Mesendoderm (in vitro differentiated cells): ENCODE measurements around the gene TMEM25.

Experiments
- DNase-seq: peaks from one replicate; pipeline ENCODE4 v3.0.0; 2013
- H2AK5ac ChIP-seq: 2 replicates; pipeline ENCODE4 v1.6.1; 2013; ENCODE audit warnings: low read length, inconsistent platforms
- H2BK120ac ChIP-seq: 2 replicates; pipeline ENCODE4 v1.6.1; 2013; ENCODE audit warnings: low read depth, mild to moderate bottlenecking, low read length, moderate library complexity, mixed read lengths
- H2BK15ac ChIP-seq: replicated peaks from 2 replicates; pipeline ENCODE4 v1.6.1; 2013; ENCODE audit warnings: low read depth, mild to moderate bottlenecking, moderate library complexity
- H2BK5ac ChIP-seq: 2 replicates; pipeline ENCODE4 v1.6.1; 2013; ENCODE audit warnings: low read length, inconsistent platforms
- H3K18ac ChIP-seq: 2 replicates; pipeline ENCODE4 v1.6.1; 2013; ENCODE audit warnings: mild to moderate bottlenecking, low read length, mixed read lengths
- H3K23ac ChIP-seq: one replicate; pipeline ENCODE4 v1.6.1; 2013; ENCODE audit warnings: low read length
- H3K27ac ChIP-seq: 2 replicates; pipeline ENCODE4 v1.5.1; 2013; ENCODE audit warnings: low read depth, mild to moderate bottlenecking, inconsistent platforms, low read length, moderate library complexity
- H3K27me3 ChIP-seq: 2 replicates; pipeline ENCODE4 v1.6.1; 2013; ENCODE audit warnings: low read length, control low read depth, mild to moderate bottlenecking, inconsistent platforms; ENCODE audit not compliant: insufficient read depth, poor library complexity
- H3K36me3 ChIP-seq: 2 replicates; pipeline ENCODE4 v1.6.1; 2013; ENCODE audit warnings: low read length, inconsistent platforms; ENCODE audit not compliant: control insufficient read depth, insufficient read depth
- H3K4ac ChIP-seq: one replicate; pipeline ENCODE4 v1.6.1; 2013; ENCODE audit warnings: low read depth, mild to moderate bottlenecking, low read length, moderate library complexity
- H3K4me1 ChIP-seq: 2 replicates; pipeline ENCODE4 v1.6.1; 2013; ENCODE audit warnings: low read depth, low read length, inconsistent platforms; ENCODE audit not compliant: control insufficient read depth
- H3K4me2 ChIP-seq: 2 replicates; pipeline ENCODE4 v1.6.1; 2013; ENCODE audit warnings: low read length
- H3K4me3 ChIP-seq: 2 replicates; pipeline ENCODE4 v1.5.1; 2013; ENCODE audit warnings: mild to moderate bottlenecking, low read length
- H3K56ac ChIP-seq: one replicate; pipeline ENCODE4 v1.6.1; 2013; ENCODE audit warnings: low read length
- H3K79me1 ChIP-seq: 2 replicates; pipeline ENCODE4 v1.6.1; 2013; ENCODE audit warnings: low read length, inconsistent platforms
- H3K79me2 ChIP-seq: 2 replicates; pipeline ENCODE4 v1.6.1; 2013; ENCODE audit warnings: mild to moderate bottlenecking, low read length; ENCODE audit not compliant: control insufficient read depth, insufficient read depth
- H3K9ac ChIP-seq: 2 replicates; pipeline ENCODE4 v1.6.1; 2013; ENCODE audit warnings: low read length, inconsistent platforms
- H4K5ac ChIP-seq: one replicate; pipeline ENCODE4 v1.6.1; 2013; ENCODE audit warnings: low read length
- H4K8ac ChIP-seq: one replicate; pipeline ENCODE4 v1.6.1; 2013; ENCODE audit warnings: low read depth, mild to moderate bottlenecking, control low read depth, low read length, moderate library complexity
- WGBS: extraction: QIAGEN DNeasy Blood & Tissue Kit; methylation state at CpG from one replicate; pipeline ENCODE4 v1.1.7; 2013; ENCODE audit warnings: low lambda C conversion rate, missing lambda C conversion rate; ENCODE audit not compliant: insufficient coverage; ENCODE audit errors: extremely low coverage; 5-methylcytosine and 5-hydroxymethylcytosine counted together

TMEM25 gene

DNA sequence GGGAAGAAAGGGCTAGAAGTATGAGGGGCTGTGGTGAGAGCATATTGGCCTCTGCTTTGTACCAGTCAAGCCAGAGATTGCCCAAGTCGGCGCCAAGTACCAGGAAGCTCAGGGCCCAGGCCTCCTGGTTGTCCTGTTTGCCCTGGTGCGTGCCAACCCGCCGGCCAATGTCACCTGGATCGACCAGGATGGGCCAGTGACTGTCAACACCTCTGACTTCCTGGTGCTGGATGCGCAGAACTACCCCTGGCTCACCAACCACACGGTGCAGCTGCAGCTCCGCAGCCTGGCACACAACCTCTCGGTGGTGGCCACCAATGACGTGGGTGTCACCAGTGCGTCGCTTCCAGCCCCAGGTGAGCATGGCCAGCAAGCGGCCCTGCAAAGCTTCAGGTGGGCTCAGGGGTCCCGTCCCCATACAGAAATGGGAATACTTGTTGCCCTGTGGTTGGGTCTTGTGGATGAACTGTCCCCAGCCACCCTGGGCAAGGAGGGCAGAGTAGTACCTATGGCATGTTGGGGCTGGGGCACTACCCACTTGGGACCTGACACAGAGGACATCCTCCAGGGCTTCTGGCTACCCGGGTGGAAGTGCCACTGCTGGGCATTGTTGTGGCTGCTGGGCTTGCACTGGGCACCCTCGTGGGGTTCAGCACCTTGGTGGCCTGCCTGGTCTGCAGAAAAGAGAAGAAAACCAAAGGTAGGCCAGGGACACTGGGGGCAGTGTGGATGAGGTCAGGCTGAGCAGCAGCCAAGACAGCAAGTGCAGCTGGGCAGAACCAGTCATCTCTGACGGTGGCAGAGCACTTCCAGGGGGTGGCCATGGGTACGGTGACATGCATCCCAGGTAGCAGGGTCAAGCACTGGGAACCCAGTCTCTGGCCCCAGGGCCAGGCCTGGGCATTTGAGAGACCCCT lies 2.1 kb downstream of the TMEM25 start:
- no peak for DNase-seq
- Histone ChIP-seq H3K56ac (no peak overlapping the region), H4K8ac (no peak overlapping the region), H4K5ac (no peak overlapping the region), H3K4me3 (no peak overlapping the region), H3K18ac (no peak overlapping the region), H2BK120ac (no peak overlapping the region), H3K9ac (no peak overlapping the region), H2AK5ac (no peak overlapping the region), H3K23ac (no peak overlapping the region), H2BK15ac (no peak overlapping the region), H3K27ac (no peak overlapping the region), H3K4ac (no peak overlapping the region), H3K4me1 (no peaks in the 10 kb centered on the region), H3K4me2 (no peak overlapping the region), H3K79me2 (no peaks in the 10 kb centered on the region), H3K79me1 (no peaks in the 10 kb centered on the region), H3K36me3 (no peaks in the 10 kb centered on the region), H2BK5ac (no peak overlapping the region), H3K27me3 (no peaks in the 10 kb centered on the region)
- WGBS, result no CpG with 5 or more reads among the region's 19 CpGs

DNA sequence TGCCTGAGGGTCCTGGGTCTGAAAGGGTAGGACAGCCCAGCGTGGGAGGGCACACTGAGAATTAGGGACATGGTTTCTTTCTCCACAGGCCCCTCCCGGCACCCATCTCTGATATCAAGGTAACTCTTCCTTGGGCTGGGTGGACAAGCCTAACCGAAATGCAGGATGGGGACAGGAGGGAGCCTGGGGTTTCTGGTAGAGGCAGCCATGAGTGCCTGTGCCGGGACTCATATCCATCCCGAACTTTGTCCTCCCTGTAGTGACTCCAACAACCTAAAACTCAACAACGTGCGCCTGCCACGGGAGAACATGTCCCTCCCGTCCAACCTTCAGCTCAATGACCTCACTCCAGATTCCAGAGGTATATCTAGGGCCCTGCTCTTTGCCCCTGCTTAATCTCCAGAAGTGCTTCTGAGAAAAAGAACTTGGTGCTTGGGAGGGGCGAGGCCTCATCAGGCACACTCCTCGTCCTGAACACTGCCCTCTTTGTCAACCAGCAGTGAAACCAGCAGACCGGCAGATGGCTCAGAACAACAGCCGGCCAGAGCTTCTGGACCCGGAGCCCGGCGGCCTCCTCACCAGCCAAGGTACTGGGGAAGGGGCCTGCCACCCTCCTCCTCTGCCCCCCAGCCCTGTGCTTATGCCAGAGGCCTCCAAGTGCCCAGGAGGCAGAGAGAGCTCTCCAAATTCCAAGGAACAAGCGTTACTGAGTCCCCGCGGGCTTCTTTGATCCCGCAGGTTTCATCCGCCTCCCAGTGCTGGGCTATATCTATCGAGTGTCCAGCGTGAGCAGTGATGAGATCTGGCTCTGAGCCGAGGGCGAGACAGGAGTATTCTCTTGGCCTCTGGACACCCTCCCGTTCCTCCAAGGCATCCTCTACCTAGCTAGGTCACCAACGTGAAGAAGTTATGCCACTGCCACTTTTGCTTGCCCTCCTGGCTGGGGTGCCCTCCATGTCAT lies 3.1 kb downstream of the TMEM25 start:
- Histone ChIP-seq H2BK5ac (no peak overlapping the region), H3K18ac (no peak overlapping the region), H2AK5ac (no peak overlapping the region), H3K79me2 (no peaks in the 10 kb centered on the region), H3K4me2 (no peak overlapping the region), H3K56ac (no peak overlapping the region), H2BK15ac (no peak overlapping the region), H3K27me3 (no peaks in the 10 kb centered on the region), H3K23ac (no peak overlapping the region), H2BK120ac (no peak overlapping the region), H4K5ac (no peak overlapping the region), H3K9ac (no peak overlapping the region), H3K4me1 (no peaks in the 10 kb centered on the region), H3K79me1 (no peaks in the 10 kb centered on the region), H3K36me3 (no peaks in the 10 kb centered on the region), H3K4ac (no peak overlapping the region), H4K8ac (no peak overlapping the region), H3K27ac (no peak overlapping the region), H3K4me3 (no peak overlapping the region)
- DNase-seq, result no peak
- WGBS, result no CpG with 5 or more reads among the region's 27 CpGs

DNA sequence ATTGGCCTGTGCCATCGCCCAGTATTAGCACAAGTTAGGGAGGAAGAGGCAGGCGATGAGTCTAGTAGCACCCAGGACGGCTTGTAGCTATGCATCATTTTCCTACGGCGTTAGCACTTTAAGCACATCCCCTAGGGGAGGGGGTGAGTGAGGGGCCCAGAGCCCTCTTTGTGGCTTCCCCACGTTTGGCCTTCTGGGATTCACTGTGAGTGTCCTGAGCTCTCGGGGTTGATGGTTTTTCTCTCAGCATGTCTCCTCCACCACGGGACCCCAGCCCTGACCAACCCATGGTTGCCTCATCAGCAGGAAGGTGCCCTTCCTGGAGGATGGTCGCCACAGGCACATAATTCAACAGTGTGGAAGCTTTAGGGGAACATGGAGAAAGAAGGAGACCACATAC lies 4.3 kb downstream of the TMEM25 start:
- H3K4me3 ChIP-seq, result no peak overlapping the region
- no peak overlapping the region for H3K9ac ChIP-seq
- no peak overlapping the region for H3K4me2 ChIP-seq
- H3K27ac ChIP-seq, result no peak overlapping the region
- H2BK120ac ChIP-seq, result no peak overlapping the region
- H3K4me1 ChIP-seq, result no peaks in the 10 kb centered on the region
- DNase-seq, result no peak
- H3K36me3 ChIP-seq, result no peaks in the 10 kb centered on the region
- no peak overlapping the region for H3K18ac ChIP-seq
- no CpG with 5 or more reads among the region's 9 CpGs for WGBS
- H3K79me2 ChIP-seq, result no peaks in the 10 kb centered on the region
- no peak overlapping the region for H2BK5ac ChIP-seq
- H4K5ac ChIP-seq, result no peak overlapping the region
- no peaks in the 10 kb centered on the region for H3K79me1 ChIP-seq
- H3K23ac ChIP-seq, result no peak overlapping the region
- H2AK5ac ChIP-seq, result no peak overlapping the region
- no peak overlapping the region for H3K4ac ChIP-seq
- no peaks in the 10 kb centered on the region for H3K27me3 ChIP-seq
- no peak overlapping the region for H3K56ac ChIP-seq
- no peak overlapping the region for H4K8ac ChIP-seq
- H2BK15ac ChIP-seq, result no peak overlapping the region

DNA sequence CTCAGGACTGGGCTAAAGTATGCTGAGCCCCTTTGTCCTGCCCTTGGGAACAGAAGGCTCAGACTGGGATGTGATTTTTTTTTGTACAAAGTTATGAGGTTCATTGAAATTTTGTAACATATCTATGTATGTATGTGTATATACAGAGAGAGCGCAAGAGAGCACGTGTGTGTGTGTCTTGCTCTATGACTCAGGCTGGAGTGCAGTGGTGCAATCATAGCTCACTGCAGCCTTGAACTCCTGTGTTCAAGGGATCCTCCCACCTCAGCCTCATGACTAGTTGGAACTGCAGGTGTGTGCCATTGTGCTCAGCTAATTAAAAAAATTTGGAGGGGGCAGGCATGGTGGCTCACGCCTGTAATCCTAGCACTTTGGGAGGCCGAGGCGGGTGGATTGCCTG lies 5.7 kb downstream of the TMEM25 start:
- no peak overlapping the region for H3K9ac ChIP-seq
- WGBS, result no CpG with 5 or more reads among the region's 5 CpGs
- no peak for DNase-seq
- no peak overlapping the region for H3K4me3 ChIP-seq
- H4K5ac ChIP-seq, result no peak overlapping the region
- no peak overlapping the region for H3K23ac ChIP-seq
- no peak overlapping the region for H3K18ac ChIP-seq
- no peak overlapping the region for H3K27ac ChIP-seq
- H3K79me1 ChIP-seq, result no peaks in the 10 kb centered on the region
- no peak overlapping the region for H3K4ac ChIP-seq
- no peak overlapping the region for H2BK15ac ChIP-seq
- H3K79me2 ChIP-seq, result no peaks in the 10 kb centered on the region
- no peaks in the 10 kb centered on the region for H3K27me3 ChIP-seq
- H3K4me1 ChIP-seq, result no peaks in the 10 kb centered on the region
- H3K4me2 ChIP-seq, result no peak overlapping the region
- H3K36me3 ChIP-seq, result no peaks in the 10 kb centered on the region
- H2BK120ac ChIP-seq, result no peak overlapping the region
- H2BK5ac ChIP-seq, result no peak overlapping the region
- no peak overlapping the region for H3K56ac ChIP-seq
- H4K8ac ChIP-seq, result no peak overlapping the region
- H2AK5ac ChIP-seq, result no peak overlapping the region

DNA sequence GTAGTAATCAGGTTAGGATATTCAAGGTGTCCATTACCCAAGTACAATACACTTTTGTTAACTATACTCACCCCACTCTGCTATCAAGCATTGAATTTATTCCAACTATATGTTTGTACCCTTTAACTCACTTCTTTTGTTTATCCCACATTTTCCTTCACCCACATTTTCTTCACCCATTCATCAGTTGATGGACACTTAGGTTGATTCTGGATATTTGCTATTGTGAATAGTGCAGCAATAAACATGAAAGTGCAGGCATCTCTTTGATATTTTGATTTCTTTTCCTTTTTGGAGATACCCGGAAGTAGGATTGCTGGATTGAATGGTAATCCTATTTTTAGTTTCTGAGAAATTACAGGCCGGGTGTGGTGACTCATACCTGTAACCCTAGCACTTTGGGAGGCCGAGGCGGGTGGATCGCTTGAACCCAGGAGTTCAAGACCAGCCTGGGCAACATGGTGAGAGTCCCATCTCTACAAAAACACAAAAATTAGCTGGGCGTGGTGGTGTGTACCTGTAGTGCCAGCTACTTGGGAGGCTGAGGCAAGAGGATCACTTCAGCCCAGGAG lies 6.5 kb downstream of the TMEM25 start:
- H2BK15ac ChIP-seq, result no peak overlapping the region
- H3K4ac ChIP-seq, result no peak overlapping the region
- no peak overlapping the region for H4K8ac ChIP-seq
- no peaks in the 10 kb centered on the region for H3K27me3 ChIP-seq
- H3K79me2 ChIP-seq, result no peaks in the 10 kb centered on the region
- H3K27ac ChIP-seq, result no peak overlapping the region
- H2AK5ac ChIP-seq, result no peak overlapping the region
- H3K56ac ChIP-seq, result no peak overlapping the region
- H3K36me3 ChIP-seq, result no peaks in the 10 kb centered on the region
- no peak overlapping the region for H2BK120ac ChIP-seq
- H4K5ac ChIP-seq, result no peak overlapping the region
- no peaks in the 10 kb centered on the region for H3K79me1 ChIP-seq
- no peak for DNase-seq
- no peak overlapping the region for H3K18ac ChIP-seq
- H3K4me2 ChIP-seq, result no peak overlapping the region
- H3K23ac ChIP-seq, result no peak overlapping the region
- H2BK5ac ChIP-seq, result no peak overlapping the region
- no peak overlapping the region for H3K4me3 ChIP-seq
- no CpG with 5 or more reads among the region's 6 CpGs for WGBS
- H3K9ac ChIP-seq, result no peak overlapping the region
- H3K4me1 ChIP-seq, result no peaks in the 10 kb centered on the region
